ENCODE results near the gene PLCH2. TPM values are rescaled to one million over a fixed set of nuclear protein-coding genes. Genes with fewer than 3 reads are reported as not detected.
A peak's percentile ranks its signal among the peaks of the same experiment; 100 is the strongest.

Gene PLCH2
- total RNA-seq, 4 donors from 2014 or later = 1.00 to 7.3 (median 4.6) TPM

DNA sequence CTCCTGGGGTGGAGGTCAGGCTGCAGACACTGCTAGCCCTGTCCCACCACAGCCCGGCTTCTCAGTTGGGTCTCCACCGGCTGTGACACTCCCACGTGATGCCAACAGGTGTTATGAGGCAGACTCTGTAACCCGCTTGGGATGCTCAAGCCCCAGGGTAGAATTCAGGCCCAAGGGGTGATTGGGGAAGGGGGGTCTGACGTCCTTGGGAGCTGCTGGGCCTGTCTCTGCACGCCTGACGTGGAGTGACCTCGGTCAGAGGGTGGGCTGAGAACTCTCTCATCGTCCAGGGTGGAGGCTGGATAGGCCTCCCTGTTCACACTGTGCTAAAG lies 61.7 kb downstream of the PLCH2 start:
- Histone ChIP-seq H3K36me3 (no peaks in the 10 kb centered on the region), H3K27ac (no peak overlapping the region), H3K4me3 (no peak overlapping the region), H3K4me1 (peaks cover 7 to 39% (median 36%) of the 10 kb centered on the region in 4 donors), H3K9me3 (no peaks in the 10 kb centered on the region), H3K27me3 (peaks cover 47% of the 10 kb centered on the region)
- DNase-seq = no peak
- WGBS, 2 donors (ENCODE audit: low coverage in 1 of 2) = 33% methylated on average over 9 of the region's 9 CpGs; no CpG with 5 or more reads in 1 of the 2 donors
- in situ Hi-C loops (cut with MboI; ENCODE audit: low pct_ligation_motif_present in 1 of 4, low pct_unique_long_range_greater_than_20kb in 1 of 4, low sequenced_read_pairs in 3 of 4) (loop anchor here in 1 of 4 donors (25.0 kb wide), 1 partner anchor 350 kb away; the partner anchor contains the start of gene FAAP20), intact Hi-C loops (cut with DNase I; ENCODE audit: low total_unique reads) (no loop called here)
- TF ChIP-seq EP300 (IDR thresholded peaks at IDR 0.05; ENCODE audit: low read depth) (no peak), POLR2A (IDR thresholded peaks at IDR 0.05) (no peak), POLR2AphosphoS5 (IDR thresholded peaks at IDR 0.05) (no peak)
- TF ChIP-seq, protein P1, sequence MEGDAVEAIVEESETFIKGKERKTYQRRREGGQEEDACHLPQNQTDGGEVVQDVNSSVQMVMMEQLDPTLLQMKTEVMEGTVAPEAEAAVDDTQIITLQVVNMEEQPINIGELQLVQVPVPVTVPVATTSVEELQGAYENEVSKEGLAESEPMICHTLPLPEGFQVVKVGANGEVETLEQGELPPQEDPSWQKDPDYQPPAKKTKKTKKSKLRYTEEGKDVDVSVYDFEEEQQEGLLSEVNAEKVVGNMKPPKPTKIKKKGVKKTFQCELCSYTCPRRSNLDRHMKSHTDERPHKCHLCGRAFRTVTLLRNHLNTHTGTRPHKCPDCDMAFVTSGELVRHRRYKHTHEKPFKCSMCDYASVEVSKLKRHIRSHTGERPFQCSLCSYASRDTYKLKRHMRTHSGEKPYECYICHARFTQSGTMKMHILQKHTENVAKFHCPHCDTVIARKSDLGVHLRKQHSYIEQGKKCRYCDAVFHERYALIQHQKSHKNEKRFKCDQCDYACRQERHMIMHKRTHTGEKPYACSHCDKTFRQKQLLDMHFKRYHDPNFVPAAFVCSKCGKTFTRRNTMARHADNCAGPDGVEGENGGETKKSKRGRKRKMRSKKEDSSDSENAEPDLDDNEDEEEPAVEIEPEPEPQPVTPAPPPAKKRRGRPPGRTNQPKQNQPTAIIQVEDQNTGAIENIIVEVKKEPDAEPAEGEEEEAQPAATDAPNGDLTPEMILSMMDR (IDR thresholded peaks at IDR 0.05) = no peak

DNA sequence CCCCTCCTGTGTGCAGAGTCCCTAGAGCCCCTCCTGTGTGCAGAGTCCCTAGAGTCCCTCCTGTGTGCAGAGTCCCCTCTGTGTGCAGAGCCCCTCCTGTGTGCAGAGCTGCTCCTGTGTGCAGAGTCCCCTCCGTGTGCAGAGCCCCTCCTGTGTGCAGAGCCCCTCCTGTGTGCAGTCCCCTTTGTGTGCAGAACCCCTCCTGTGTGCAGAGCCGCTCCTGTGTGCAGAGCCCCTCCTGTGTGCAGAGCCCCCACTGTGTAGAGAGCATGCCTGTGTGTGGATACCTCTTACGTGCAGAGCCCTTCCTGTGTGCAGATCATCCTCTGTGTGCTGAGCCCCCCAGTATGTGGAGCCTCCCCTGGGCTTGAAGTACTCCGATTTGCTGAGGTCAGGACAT lies 62.3 kb downstream of the PLCH2 start:
- Histone ChIP-seq H3K9me3 (no peaks in the 10 kb centered on the region), H3K27ac (no peak overlapping the region), H3K4me1 (peaks cover 7 to 39% (median 36%) of the 10 kb centered on the region in 4 donors), H3K36me3 (no peaks in the 10 kb centered on the region), H3K4me3 (no peak overlapping the region), H3K27me3 (peaks cover 41% of the 10 kb centered on the region)
- in situ Hi-C loops (cut with MboI; ENCODE audit: low pct_ligation_motif_present in 1 of 4, low pct_unique_long_range_greater_than_20kb in 1 of 4, low sequenced_read_pairs in 3 of 4) (loop anchor here in 1 of 4 donors (25.0 kb wide), 1 partner anchor 351 kb away; the partner anchor contains the start of gene FAAP20), intact Hi-C loops (cut with DNase I; ENCODE audit: low total_unique reads) (no loop called here)
- WGBS, 2 donors (ENCODE audit: low coverage in 1 of 2) = 89% methylated on average over 4 of the region's 4 CpGs; no CpG with 5 or more reads in 1 of the 2 donors
- no peak for DNase-seq
- no peak for TF ChIP-seq POLR2AphosphoS5 (IDR thresholded peaks at IDR 0.05)
- no peak for TF ChIP-seq POLR2A (IDR thresholded peaks at IDR 0.05)

DNA sequence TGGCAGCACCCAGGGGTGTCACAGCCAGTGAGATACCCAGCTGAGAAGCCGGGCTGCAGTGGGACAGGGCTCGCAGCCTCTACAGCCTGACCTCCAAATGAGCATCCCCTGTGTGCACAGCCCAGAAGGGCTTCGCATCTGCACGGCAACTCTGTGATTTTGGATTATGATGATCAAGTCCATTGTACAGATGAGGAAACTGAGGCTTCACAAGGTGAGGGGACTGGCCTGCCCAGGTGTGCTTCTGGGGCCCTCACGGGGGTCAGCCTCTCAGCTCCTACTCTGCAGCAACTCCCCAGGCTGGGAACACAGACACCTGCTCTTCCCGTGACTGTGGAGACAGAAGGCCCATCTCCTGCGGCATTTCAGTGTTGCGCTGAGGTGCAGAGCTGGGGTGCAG lies 62.8 kb downstream of the PLCH2 start:
- no peak for DNase-seq
- TF ChIP-seq EP300 (IDR thresholded peaks at IDR 0.05; ENCODE audit: low read depth) (no peak), POLR2AphosphoS5 (IDR thresholded peaks at IDR 0.05) (no peak), POLR2A (IDR thresholded peaks at IDR 0.05) (no peak)
- TF ChIP-seq, protein P1 (IDR thresholded peaks at IDR 0.05) = no peak
- H3K27me3 ChIP-seq = peaks cover 36% of the 10 kb centered on the region
- H3K4me1 ChIP-seq = peaks cover 7 to 44% (median 41%) of the 10 kb centered on the region in 4 donors
- H3K9me3 ChIP-seq = no peaks in the 10 kb centered on the region
- H3K4me3 ChIP-seq = no peak overlapping the region
- WGBS, 2 donors (ENCODE audit: low coverage in 1 of 2) = 70% methylated on average over 8 of the region's 8 CpGs; no CpG with 5 or more reads in 1 of the 2 donors
- in situ Hi-C loops (cut with MboI; ENCODE audit: low pct_ligation_motif_present in 1 of 4, low pct_unique_long_range_greater_than_20kb in 1 of 4, low sequenced_read_pairs in 3 of 4) = loop anchor here in 1 of 4 donors (25.0 kb wide), 1 partner anchor 352 kb away; the partner anchor contains the start of gene FAAP20
- H3K36me3 ChIP-seq = no peaks in the 10 kb centered on the region
- no peak overlapping the region for H3K27ac ChIP-seq
- intact Hi-C loops (cut with DNase I; ENCODE audit: low total_unique reads) = no loop called here

DNA sequence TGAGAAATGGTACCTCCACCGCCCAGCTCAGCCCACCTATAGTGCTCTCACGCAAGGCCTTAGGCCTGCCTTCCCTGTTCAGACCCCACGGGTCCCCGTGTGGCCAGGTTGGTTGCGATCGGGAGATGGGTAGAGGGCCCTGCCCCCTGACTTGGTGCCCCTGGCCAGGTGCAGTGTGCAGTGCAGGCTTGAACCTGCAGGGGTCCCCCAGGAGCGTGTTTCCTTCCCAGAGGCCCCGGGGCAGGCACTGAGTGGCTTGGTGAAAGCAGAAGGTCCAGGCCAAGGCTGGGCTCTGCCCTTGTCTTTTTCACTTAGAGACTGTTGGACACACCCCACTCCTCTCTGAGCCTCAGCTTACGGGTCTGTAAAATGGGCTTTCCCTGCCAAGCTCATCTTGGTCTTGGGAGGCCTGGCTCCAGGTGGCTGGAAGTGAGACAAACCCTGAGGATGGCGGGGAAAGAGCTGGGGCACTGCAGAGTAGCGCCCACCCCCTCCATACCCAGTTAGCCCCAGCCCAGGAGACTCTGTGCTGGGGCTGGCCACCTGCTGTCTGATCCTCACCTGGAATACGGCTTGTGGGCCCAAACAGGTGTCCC lies 63.3 kb downstream of the PLCH2 start:
- intact Hi-C loops (cut with DNase I; ENCODE audit: low total_unique reads) = no loop called here
- peaks cover 30% of the 10 kb centered on the region for H3K27me3 ChIP-seq
- no peaks in the 10 kb centered on the region for H3K9me3 ChIP-seq
- in situ Hi-C loops (cut with MboI; ENCODE audit: low pct_ligation_motif_present in 1 of 4, low pct_unique_long_range_greater_than_20kb in 1 of 4, low sequenced_read_pairs in 3 of 4) = loop anchor here in 1 of 4 donors (25.0 kb wide), 1 partner anchor 352 kb away; the partner anchor contains the start of gene FAAP20
- TF ChIP-seq POLR2AphosphoS5 (IDR thresholded peaks at IDR 0.05) = no peak
- TF ChIP-seq, protein P1 (IDR thresholded peaks at IDR 0.05) = peak in 4 of 5 experiments; percentile 22 to 49 (median 28)
- H3K36me3 ChIP-seq = no peaks in the 10 kb centered on the region
- H3K4me3 ChIP-seq = no peak overlapping the region
- DNase-seq = no peak
- 74% methylated on average over 12 of the region's 12 CpGs; no CpG with 5 or more reads in 1 of the 2 donors for WGBS, 2 donors (ENCODE audit: low coverage in 1 of 2)
- no peak overlapping the region for H3K27ac ChIP-seq
- peaks cover 7 to 47% (median 43%) of the 10 kb centered on the region in 4 donors for H3K4me1 ChIP-seq

All from transverse colon (tissue), 4 donors.